Upper lobe of right lung (tissue), 1 donor: ENCODE results near the gene AP2B1. TPM values are rescaled to one million over a fixed set of nuclear protein-coding genes. Genes with fewer than 3 reads are reported as not detected.
A peak's percentile ranks its signal among the peaks of the same experiment; 100 is the strongest.

Source experiments
- ATAC-seq: fragments of 200-7000 bp; cut with Tn5 transposase; one replicate; pipeline ENCODE4 v1.9.1; 2020; ENCODE audit warnings: mild to moderate bottlenecking, moderate library complexity
- DNase-seq: peaks from one replicate; pipeline ENCODE4 v3.0.0-alpha.2; 2020
- H3K27ac ChIP-seq: fragments of 200-600 bp; one replicate; pipeline ENCODE4 v1.8.0; 2022
- H3K27me3 ChIP-seq: fragments of 200-600 bp; one replicate; pipeline ENCODE4 v1.8.0; 2022; ENCODE audit warnings: mild to moderate bottlenecking
- H3K36me3 ChIP-seq: fragments of 200-600 bp; one replicate; pipeline ENCODE4 v1.8.0; 2022
- H3K4me1 ChIP-seq: fragments of 200-600 bp; one replicate; pipeline ENCODE4 v1.8.0; 2022
- H3K4me3 ChIP-seq: fragments of 200-600 bp; one replicate; pipeline ENCODE4 v1.8.0; 2022; ENCODE audit warnings: mild to moderate bottlenecking
- H3K9me3 ChIP-seq: fragments of 200-600 bp; one replicate; pipeline ENCODE4 v1.8.0; 2022
- intact Hi-C: fragments of 100-400 bp; cut with DNase I; formaldehyde crosslinking; loops from one replicate; pipeline ENCODE4 v1.11.0; 2022
- long read RNA-seq: library from polyadenylated mRNA; unstranded; transcript quantifications from one replicate; pipeline ENCODE4 v2.0.0, GENCODE V29; 2021
- total RNA-seq: library from RNA; stranded (reverse); fragmentation: NEBNext Ultra II Directional; extraction: Animal tissue kit (Norgen Biotek cat#: 25700); gene quantifications from one replicate; pipeline ENCODE4 v1.2.1, GENCODE V29; 2021
- TF ChIP-seq, protein P1 (sequence below): fragments of 200-600 bp; IDR thresholded peaks from one replicate; pipeline ENCODE4 v1.8.0; 2022; ENCODE audit warnings: antibody characterized with exemption
- donor health status: DM: no; HTN: yes; CAD: no; lungs with severe emphysema.

Gene AP2B1
- total RNA-seq: 153 TPM
- long read RNA-seq, full-length matches to known transcripts: 31 of 51 reads
- long read RNA-seq, partial matches to known transcripts: 6 of 51 reads
- long read RNA-seq, other reads (novel, unspliced or antisense): 14 of 51 reads

DNA sequence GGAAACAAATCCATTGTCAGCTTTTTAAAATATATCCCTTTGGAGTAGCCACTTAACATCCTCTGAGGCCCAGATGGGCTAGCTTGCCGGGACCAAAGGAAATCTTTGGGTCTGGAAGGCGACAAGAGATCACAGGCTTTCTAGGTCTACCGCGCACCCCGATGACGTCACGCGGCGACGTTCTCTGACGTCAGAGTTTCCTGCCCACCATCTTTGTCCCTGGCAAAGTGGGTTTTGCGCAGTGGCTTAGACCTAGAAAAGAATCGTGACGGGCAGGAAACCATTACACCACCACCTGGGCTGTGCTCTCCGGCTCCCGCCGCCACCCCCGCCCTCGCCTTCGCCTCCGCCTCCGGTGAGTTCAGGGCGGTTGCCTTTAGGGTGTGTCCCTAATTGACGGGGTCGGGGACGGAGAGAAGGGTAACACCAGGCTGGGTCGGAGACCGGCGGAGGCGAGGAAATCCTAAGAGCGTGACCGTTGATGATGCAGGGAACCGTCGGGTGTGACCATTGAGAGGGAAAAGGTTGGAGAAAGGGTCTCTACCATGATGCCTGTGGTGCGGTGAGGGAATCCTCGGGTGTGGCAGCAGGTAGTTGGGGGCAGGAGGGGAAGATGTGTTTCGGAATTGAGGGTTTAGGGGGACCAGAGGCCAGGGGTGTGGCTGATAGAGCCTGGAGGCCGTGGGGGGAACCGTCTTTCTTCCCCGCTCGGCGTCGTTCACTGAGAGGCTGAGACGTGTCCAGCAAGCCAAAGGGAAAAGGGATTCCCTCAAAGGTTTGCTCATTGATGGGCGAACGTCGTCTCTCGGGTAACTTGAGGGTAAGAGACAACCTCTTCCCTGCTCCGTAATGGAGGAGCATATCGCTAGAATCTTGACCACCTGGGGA lies at the start of gene AP2B1:
Gene AP2B1, plus strand, starts transcription at position 249 of the 888 bp plus-strand sequence. CDS start 6,709 bp downstream, outside the sequence.
- intact Hi-C loops: no loop called here
- TF ChIP-seq, protein P1, sequence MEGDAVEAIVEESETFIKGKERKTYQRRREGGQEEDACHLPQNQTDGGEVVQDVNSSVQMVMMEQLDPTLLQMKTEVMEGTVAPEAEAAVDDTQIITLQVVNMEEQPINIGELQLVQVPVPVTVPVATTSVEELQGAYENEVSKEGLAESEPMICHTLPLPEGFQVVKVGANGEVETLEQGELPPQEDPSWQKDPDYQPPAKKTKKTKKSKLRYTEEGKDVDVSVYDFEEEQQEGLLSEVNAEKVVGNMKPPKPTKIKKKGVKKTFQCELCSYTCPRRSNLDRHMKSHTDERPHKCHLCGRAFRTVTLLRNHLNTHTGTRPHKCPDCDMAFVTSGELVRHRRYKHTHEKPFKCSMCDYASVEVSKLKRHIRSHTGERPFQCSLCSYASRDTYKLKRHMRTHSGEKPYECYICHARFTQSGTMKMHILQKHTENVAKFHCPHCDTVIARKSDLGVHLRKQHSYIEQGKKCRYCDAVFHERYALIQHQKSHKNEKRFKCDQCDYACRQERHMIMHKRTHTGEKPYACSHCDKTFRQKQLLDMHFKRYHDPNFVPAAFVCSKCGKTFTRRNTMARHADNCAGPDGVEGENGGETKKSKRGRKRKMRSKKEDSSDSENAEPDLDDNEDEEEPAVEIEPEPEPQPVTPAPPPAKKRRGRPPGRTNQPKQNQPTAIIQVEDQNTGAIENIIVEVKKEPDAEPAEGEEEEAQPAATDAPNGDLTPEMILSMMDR: no peak

DNA sequence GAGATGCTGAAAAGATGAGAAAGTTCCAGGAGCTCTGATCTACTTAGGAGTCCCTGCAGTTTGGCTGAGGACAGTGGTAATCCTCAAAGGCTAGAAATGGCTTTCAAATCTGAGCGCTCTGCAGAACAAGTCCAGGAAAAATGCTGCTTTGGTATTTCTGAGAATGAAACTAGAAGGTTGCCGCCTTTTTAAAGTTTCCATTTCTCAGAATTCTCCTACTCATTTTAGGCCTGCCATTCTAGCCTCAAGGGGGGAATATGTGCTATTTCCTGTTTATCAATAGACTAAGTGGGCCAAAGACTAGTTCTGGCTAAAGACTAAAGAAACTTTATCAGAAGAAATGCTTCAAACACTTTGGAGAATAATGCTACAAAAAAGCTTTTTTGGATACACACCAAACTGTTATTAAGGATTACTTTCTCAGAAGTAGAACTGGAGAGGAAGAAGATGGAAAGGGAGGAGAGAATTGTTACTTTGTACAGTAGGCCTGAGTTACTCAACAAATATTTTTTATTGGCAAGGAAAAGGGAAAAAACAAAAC lies 49.5 kb upstream of the AP2B1 start, which contains the start of gene SLFN12L:
Gene SLFN12L, minus strand, starts transcription at position 78 of the 541 bp plus-strand sequence. CDS start 15,314 bp downstream, outside the sequence.
- Histone ChIP-seq H3K9me3 (no peaks in the 10 kb centered on the region), H3K4me3 (peak within 1 kb of the TSS; percentile 38), H3K27ac (peak within 1 kb of the TSS; percentile 72), H3K36me3 (no peaks in the 10 kb centered on the region), H3K27me3 (no peaks in the 10 kb centered on the region), H3K4me1 (peaks cover 49% of the 10 kb centered on the region)
- DNase-seq (no peak), ATAC-seq (peak; percentile 24)
- TF ChIP-seq, protein P1: no peak
- intact Hi-C loops: loop anchor here (10.0 kb wide), 1 partner anchor 363 kb away; no protein-coding TSS in a partner anchor

More for the DNA sequence above, at the start of gene AP2B1:
- Histone ChIP-seq H3K4me1 (peaks cover 26% of the 10 kb centered on the region), H3K4me3 (peak within 1 kb of the TSS; percentile 95), H3K9me3 (no peaks in the 10 kb centered on the region), H3K36me3 (no peaks in the 10 kb centered on the region), H3K27ac (peak within 1 kb of the TSS; percentile 97), H3K27me3 (no peaks in the 10 kb centered on the region)
- DNase-seq (peak; percentile 94), ATAC-seq (peak; percentile 96)

DNA sequence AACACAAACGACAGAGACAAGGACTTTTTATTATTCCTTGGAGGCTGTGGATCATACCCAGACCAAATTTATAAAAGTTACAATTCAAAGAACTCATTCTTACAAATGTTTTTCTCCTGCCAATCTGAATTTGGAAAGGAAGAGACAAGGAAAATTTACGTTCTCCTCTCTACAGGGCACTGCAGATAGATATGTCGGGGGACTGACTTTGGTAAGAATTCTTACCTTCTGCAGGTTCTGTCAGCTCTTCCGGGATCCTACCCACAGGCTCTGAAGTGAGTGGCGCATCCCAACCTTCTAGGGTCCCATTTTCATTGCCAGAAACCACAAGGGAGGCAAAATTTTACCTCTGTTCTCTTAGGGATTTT lies 47.5 kb upstream of the AP2B1 start:
- H3K27ac ChIP-seq: peak overlapping the region; percentile 83

DNA sequence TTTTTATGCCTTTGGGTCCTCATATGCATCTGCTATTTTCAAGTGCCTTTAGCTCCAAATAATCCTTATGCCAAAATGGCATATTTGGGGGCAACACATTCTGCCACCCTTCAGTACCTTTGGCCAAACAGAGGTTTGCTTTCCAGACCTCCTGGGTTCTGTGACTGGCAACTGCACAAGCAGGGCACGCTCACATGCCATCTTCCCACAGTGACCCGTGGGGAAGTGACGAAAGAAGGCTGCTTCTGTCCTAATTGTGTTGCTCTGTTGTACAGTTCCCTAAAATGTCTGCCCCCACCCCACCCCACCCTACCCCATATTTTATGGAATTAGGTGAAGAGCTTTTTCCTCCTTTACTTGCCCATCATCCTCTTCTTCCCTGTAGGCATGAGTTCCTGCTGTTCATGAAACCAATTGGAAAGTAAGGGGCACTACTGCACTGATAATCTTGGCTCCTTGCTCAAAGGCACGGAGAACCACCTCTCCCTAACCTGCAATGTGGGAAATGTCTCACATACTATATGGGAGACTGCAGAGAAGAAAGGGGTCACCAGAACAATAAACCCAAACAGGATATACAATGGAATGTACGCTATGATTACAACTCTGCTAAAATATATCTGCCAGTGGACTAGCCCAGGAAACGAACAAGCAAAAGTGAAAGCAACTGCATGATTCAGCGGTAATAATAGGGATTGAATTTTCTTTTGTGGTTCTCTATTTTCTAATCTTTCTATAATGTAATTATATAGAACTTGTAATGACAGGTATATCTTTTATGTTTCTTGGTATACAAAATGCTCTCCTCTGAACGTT lies 46.3 kb upstream of the AP2B1 start:
- TF ChIP-seq, protein P1: no peak
- H3K4me3 ChIP-seq: peak overlapping the region; percentile 48
- peak; percentile 73 for DNase-seq
- H3K27ac ChIP-seq: peak overlapping the region; percentile 83
- H3K4me1 ChIP-seq: peaks cover 60% of the 10 kb centered on the region
- ATAC-seq: peak; percentile 85
- no peaks in the 10 kb centered on the region for H3K27me3 ChIP-seq
- no peaks in the 10 kb centered on the region for H3K9me3 ChIP-seq
- H3K36me3 ChIP-seq: no peaks in the 10 kb centered on the region
- intact Hi-C loops: no loop called here

More for the DNA sequence above, 47.5 kb upstream of the AP2B1 start:
- H3K4me1 ChIP-seq: peaks cover 60% of the 10 kb centered on the region
- intact Hi-C loops: loop anchor here (10.0 kb wide), 1 partner anchor 365 kb away; no protein-coding TSS in a partner anchor
- no peaks in the 10 kb centered on the region for H3K27me3 ChIP-seq
- no peak for ATAC-seq
- no peaks in the 10 kb centered on the region for H3K9me3 ChIP-seq
- no peaks in the 10 kb centered on the region for H3K36me3 ChIP-seq
- peak overlapping the region; percentile 32 for H3K4me3 ChIP-seq
- DNase-seq: no peak
- TF ChIP-seq, protein P1: no peak

DNA sequence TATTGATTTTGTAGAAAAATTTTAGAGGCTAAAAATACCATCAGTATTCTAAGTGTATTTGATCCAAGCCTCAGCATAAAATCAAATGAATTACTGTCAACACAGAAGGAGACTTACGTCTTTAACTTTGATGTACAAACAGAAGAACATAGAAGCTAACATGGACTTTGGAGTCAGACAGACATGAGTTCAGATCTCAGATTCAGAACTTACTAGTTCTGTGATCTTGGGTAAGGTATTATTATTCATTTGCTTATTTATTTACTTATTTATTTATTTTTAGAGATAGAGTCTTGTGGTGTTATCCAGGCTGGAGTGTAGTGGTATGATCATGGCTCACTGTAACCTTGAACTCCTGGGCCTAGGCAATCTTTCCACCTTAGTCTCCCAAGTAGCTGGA lies 45.7 kb upstream of the AP2B1 start:
- H3K27me3 ChIP-seq: no peaks in the 10 kb centered on the region
- TF ChIP-seq, protein P1: no peak
- H3K4me1 ChIP-seq: peaks cover 56% of the 10 kb centered on the region
- no peaks in the 10 kb centered on the region for H3K36me3 ChIP-seq
- peak overlapping the region; percentile 48 for H3K4me3 ChIP-seq
- no peak for ATAC-seq
- peak overlapping the region; percentile 83 for H3K27ac ChIP-seq
- H3K9me3 ChIP-seq: no peaks in the 10 kb centered on the region
- intact Hi-C loops: no loop called here
- no peak for DNase-seq
